Chondrocyte (in vitro differentiated cells): Measurements from ENCODE around the gene PLCG1. TPM values are rescaled to one million over a fixed set of nuclear protein-coding genes. Genes with fewer than 3 reads are reported as not detected.

Experiments
- DNase-seq: peaks from one replicate; pipeline ENCODE4 v3.0.0; 2021; ENCODE audit warnings: mixed read lengths, low spot score
- H3K27ac Mint-ChIP-seq: one replicate; pipeline ENCODE4 v1.8.0; 2021; ENCODE audit warnings: mild to moderate bottlenecking, moderate library complexity, mixed read lengths; ENCODE audit not compliant: unreplicated experiment
- H3K27me3 Mint-ChIP-seq: 2 replicates; pipeline ENCODE4 v1.8.0; 2021; ENCODE audit warnings: low read depth, mixed read lengths
- H3K36me3 Mint-ChIP-seq: 2 replicates; pipeline ENCODE4 v1.8.0; 2021; ENCODE audit warnings: low read depth, mixed read lengths
- H3K4me1 Mint-ChIP-seq: 2 replicates; pipeline ENCODE4 v1.8.0; 2021; ENCODE audit warnings: low read depth, mild to moderate bottlenecking, mixed read lengths
- H3K4me3 Mint-ChIP-seq: one replicate; pipeline ENCODE4 v1.8.0; 2021; ENCODE audit warnings: mild to moderate bottlenecking, moderate library complexity, mixed read lengths; ENCODE audit not compliant: unreplicated experiment
- H3K9me3 Mint-ChIP-seq: 2 replicates; pipeline ENCODE4 v1.8.0; 2021; ENCODE audit warnings: low read depth, mixed read lengths
- CTCF ChIP-seq: fragments of 200-600 bp; sonication (generic); IDR thresholded peaks from 2 replicates; pipeline ENCODE4 v1.5.0; 2021; ENCODE audit warnings: antibody characterized with exemption, mild to moderate bottlenecking, moderate library complexity
- total RNA-seq: library from RNA; stranded (reverse); gene quantifications from 3 replicates; pipeline ENCODE4 v1.2.1, GENCODE V29; 2021

PLCG1 gene
- total RNA-seq, 1 donor from 2014 or later, result 152 TPM

GRCh38 chr20:41198443-41198842 lies 61.1 kb downstream of the PLCG1 start:
- H3K27me3 Mint-ChIP-seq, result no peaks in the 10 kb centered on the region
- DNase-seq, result no peak
- H3K36me3 Mint-ChIP-seq, result peaks cover 32% of the 10 kb centered on the region
- H3K27ac Mint-ChIP-seq, result no peak overlapping the region
- no peak overlapping the region for H3K4me3 Mint-ChIP-seq
- H3K9me3 Mint-ChIP-seq, result peaks cover 20% of the 10 kb centered on the region
- TF ChIP-seq CTCF, result no peak
- peaks cover 8% of the 10 kb centered on the region for H3K4me1 Mint-ChIP-seq

- peaks cover 35% of the 10 kb centered on the region for H3K36me3 Mint-ChIP-seq
- H3K27me3 Mint-ChIP-seq, result no peaks in the 10 kb centered on the region
- H3K9me3 Mint-ChIP-seq, result peaks cover 15% of the 10 kb centered on the region
- no peak overlapping the region for H3K4me3 Mint-ChIP-seq
- no peak overlapping the region for H3K27ac Mint-ChIP-seq
- no peak for DNase-seq
- H3K4me1 Mint-ChIP-seq, result peaks cover 7% of the 10 kb centered on the region
- no peak for TF ChIP-seq CTCF
Measured at GRCh38 chr20:41200446-41201202, 63.3 kb downstream of the PLCG1 start.

- H3K36me3 Mint-ChIP-seq, result peaks cover 32% of the 10 kb centered on the region
- DNase-seq, result no peak
- peaks cover 20% of the 10 kb centered on the region for H3K9me3 Mint-ChIP-seq
- no peaks in the 10 kb centered on the region for H3K27me3 Mint-ChIP-seq
- no peak for TF ChIP-seq CTCF
- H3K4me1 Mint-ChIP-seq, result peaks cover 3% of the 10 kb centered on the region
- H3K27ac Mint-ChIP-seq, result no peak overlapping the region
- H3K4me3 Mint-ChIP-seq, result no peak overlapping the region
Measured at GRCh38 chr20:41201760-41202159, 64.4 kb downstream of the PLCG1 start.

GRCh38 chr20:41202426-41202825 lies 65.1 kb downstream of the PLCG1 start:
- Mint-ChIP-seq H3K4me1 (peaks cover 3% of the 10 kb centered on the region), H3K27me3 (no peaks in the 10 kb centered on the region), H3K27ac (no peak overlapping the region), H3K4me3 (no peak overlapping the region), H3K36me3 (peaks cover 31% of the 10 kb centered on the region), H3K9me3 (peaks cover 18% of the 10 kb centered on the region)
- no peak for TF ChIP-seq CTCF
- no peak for DNase-seq

GRCh38 chr20:41203660-41204059 lies 66.3 kb downstream of the PLCG1 start:
- Mint-ChIP-seq H3K27ac (no peak overlapping the region), H3K27me3 (no peaks in the 10 kb centered on the region), H3K4me3 (no peak overlapping the region), H3K36me3 (peaks cover 27% of the 10 kb centered on the region), H3K4me1 (peaks cover 3% of the 10 kb centered on the region), H3K9me3 (peaks cover 12% of the 10 kb centered on the region)
- no peak for DNase-seq
- no peak for TF ChIP-seq CTCF
